HFFc6 (cell line): ENCODE results near the gene ECI2. TPM values are rescaled to one million over a fixed set of nuclear protein-coding genes. Genes with fewer than 3 reads are reported as not detected.

ENCODE experiments used
- DNase-seq: peaks from one replicate; pipeline ENCODE4 v3.0.0-alpha.2; 2018
- H3K27ac Mint-ChIP-seq: 2 replicates; pipeline ENCODE4 v1.8.0; 2020; ENCODE audit warnings: mild to moderate bottlenecking, mixed read lengths
- H3K27me3 Mint-ChIP-seq: 2 replicates; pipeline ENCODE4 v1.8.0; 2021; ENCODE audit warnings: mild to moderate bottlenecking, moderate library complexity, mixed read lengths; ENCODE audit not compliant: insufficient read depth
- H3K36me3 Mint-ChIP-seq: 2 replicates; pipeline ENCODE4 v1.8.0; 2021; ENCODE audit warnings: low read depth, mixed read lengths
- H3K4me1 Mint-ChIP-seq: 2 replicates; pipeline ENCODE4 v1.8.0; 2020; ENCODE audit warnings: low read depth, mixed read lengths
- H3K4me3 Mint-ChIP-seq: 2 replicates; pipeline ENCODE4 v1.8.0; 2020; ENCODE audit warnings: mild to moderate bottlenecking, moderate library complexity, mixed read lengths
- H3K9me3 Mint-ChIP-seq: 2 replicates; pipeline ENCODE4 v1.8.0; 2020; ENCODE audit warnings: mild to moderate bottlenecking, mixed read lengths
- CTCF ChIP-seq: fragments of 200-600 bp; sonication (generic); IDR thresholded peaks from 2 replicates; pipeline ENCODE4 v1.5.0; 2021; ENCODE audit warnings: antibody characterized with exemption, mild to moderate bottlenecking
- total RNA-seq, 6 experiments: library from RNA; stranded (reverse); fragmentation: NEBNext Ultra II Directional; extraction: Animal tissue kit (Norgen Biotek cat#: 25700); gene quantifications; 2 replicates in 1 of 6; 3 replicates in 5 of 6; pipeline ENCODE4 v1.2.3, GENCODE V29; 2021

ECI2 gene
- total RNA-seq, 6 experiments from 2014 or later, result 84.1 to 107 (median 102) TPM

- peaks cover 15% of the 10 kb centered on the region for H3K4me1 Mint-ChIP-seq
- no peak overlapping the region for H3K4me3 Mint-ChIP-seq
- H3K36me3 Mint-ChIP-seq, result peaks cover 12% of the 10 kb centered on the region
- H3K27ac Mint-ChIP-seq, result no peak overlapping the region
- peaks cover 7% of the 10 kb centered on the region; the same call in 1 of the 2 replicates for H3K9me3 Mint-ChIP-seq
- H3K27me3 Mint-ChIP-seq, result peaks cover 5% of the 10 kb centered on the region
- no peak for TF ChIP-seq CTCF
- DNase-seq, result no peak
Measured at GRCh38 chr6:4108561-4109093, 26.7 kb downstream of the ECI2 start.

GRCh38 chr6:4107873-4108272, 27.5 kb downstream of the ECI2 start:
- Mint-ChIP-seq H3K27me3 (peaks cover 5% of the 10 kb centered on the region), H3K4me1 (peaks cover 15% of the 10 kb centered on the region), H3K4me3 (no peak overlapping the region), H3K27ac (no peak overlapping the region), H3K36me3 (peaks cover 8% of the 10 kb centered on the region), H3K9me3 (peaks cover 6% of the 10 kb centered on the region; the same call in 1 of the 2 replicates)
- no peak for DNase-seq
- no peak for TF ChIP-seq CTCF

GRCh38 chr6:4105980-4106536, 29.3 kb downstream of the ECI2 start:
- Mint-ChIP-seq H3K9me3 (no peaks in the 10 kb centered on the region), H3K36me3 (no peaks in the 10 kb centered on the region), H3K4me3 (no peak overlapping the region), H3K27me3 (peaks cover 5% of the 10 kb centered on the region), H3K4me1 (peaks cover 15% of the 10 kb centered on the region), H3K27ac (no peak overlapping the region)
- TF ChIP-seq CTCF, result no peak
- DNase-seq, result no peak

- TF ChIP-seq CTCF, result no peak
- Mint-ChIP-seq H3K9me3 (no peaks in the 10 kb centered on the region), H3K4me1 (peaks cover 6% of the 10 kb centered on the region), H3K36me3 (no peaks in the 10 kb centered on the region; the same call in 1 of the 2 replicates), H3K27me3 (peaks cover 11% of the 10 kb centered on the region), H3K4me3 (no peak overlapping the region), H3K27ac (no peak overlapping the region)
- no peak for DNase-seq
Measured at GRCh38 chr6:4103929-4104328, 31.4 kb downstream of the ECI2 start.

- Mint-ChIP-seq H3K36me3 (no peaks in the 10 kb centered on the region; the same call in 1 of the 2 replicates), H3K9me3 (no peaks in the 10 kb centered on the region), H3K27ac (no peak overlapping the region), H3K4me1 (peaks cover 6% of the 10 kb centered on the region), H3K27me3 (peaks cover 10% of the 10 kb centered on the region), H3K4me3 (no peak overlapping the region)
- DNase-seq, result no peak
- TF ChIP-seq CTCF, result no peak
Measured at GRCh38 chr6:4102687-4103244, 32.6 kb downstream of the ECI2 start.
